GM10266 (cell line): ENCODE results near the gene TTLL12.

ENCODE experiments used
- DNase-seq: peaks from one replicate; pipeline ENCODE4 v3.0.0; 2012; ENCODE audit errors: extremely low spot score
- CTCF ChIP-seq: IDR thresholded peaks from 2 replicates; pipeline ENCODE4 v1.5.1; 2012; ENCODE audit warnings: mild to moderate bottlenecking, low read depth; ENCODE audit not compliant: control insufficient read depth, insufficient read depth; ENCODE audit errors: missing control alignments

Gene TTLL12

GRCh38 chr22:43172191-43172590 lies 14.7 kb downstream of the TTLL12 start:
- DNase-seq: no peak
- TF ChIP-seq CTCF: no peak

- no peak for TF ChIP-seq CTCF
- no peak for DNase-seq
Observed at GRCh38 chr22:43171607-43172006, 15.3 kb downstream of the TTLL12 start.

- TF ChIP-seq CTCF: no peak
- no peak for DNase-seq
Observed at GRCh38 chr22:43171019-43171491, 15.9 kb downstream of the TTLL12 start.

GRCh38 chr22:43170131-43170480 lies 16.8 kb downstream of the TTLL12 start:
- no peak for DNase-seq
- TF ChIP-seq CTCF: no peak

GRCh38 chr22:43169310-43170130 lies 17.4 kb downstream of the TTLL12 start:
- TF ChIP-seq CTCF: no peak

DNA sequence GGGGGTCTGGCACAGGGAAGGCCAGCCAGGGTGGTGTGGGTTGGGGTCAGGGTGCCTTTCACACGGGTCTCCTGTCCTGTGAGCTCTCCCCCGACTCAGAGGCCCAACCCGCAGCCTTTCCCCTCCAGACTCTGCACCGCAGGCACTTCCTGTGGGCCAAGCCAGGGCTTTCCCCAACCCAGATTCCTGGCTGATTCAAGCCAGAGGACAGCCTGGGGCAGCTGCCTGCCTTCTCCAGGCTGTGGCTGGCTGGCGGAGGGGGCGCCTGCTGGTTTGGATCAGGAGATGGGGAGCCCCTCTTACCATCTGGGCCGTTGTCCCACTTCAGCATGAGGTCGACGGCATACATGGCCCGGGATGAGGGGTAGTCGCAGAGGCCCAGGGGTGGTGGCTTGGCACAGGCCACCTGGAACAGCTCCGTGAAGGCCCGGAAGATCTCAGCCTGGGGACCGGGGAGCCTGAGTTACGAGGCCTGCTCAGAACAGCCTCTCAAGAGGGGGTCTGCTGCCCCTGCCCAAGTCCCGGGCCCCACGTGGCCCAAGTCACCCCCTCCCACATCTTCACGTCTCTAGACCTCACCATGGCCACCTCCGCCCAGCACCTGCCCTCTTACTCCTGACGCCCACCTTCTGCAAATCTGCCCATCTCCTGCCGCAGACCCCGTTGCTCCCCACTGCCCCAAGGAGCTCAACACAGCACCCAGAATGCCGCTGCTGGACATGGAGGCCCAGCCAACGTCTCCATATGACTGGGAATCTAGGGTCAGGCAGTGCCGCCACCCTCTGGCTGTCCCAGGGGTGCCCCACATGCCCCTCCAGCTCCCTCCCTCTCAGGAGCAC lies 18.2 kb downstream of the TTLL12 start:
- DNase-seq: no peak
- TF ChIP-seq CTCF: no peak

More at GRCh38 chr22:43169310-43170130, 17.4 kb downstream of the TTLL12 start:
- DNase-seq: no peak

GRCh38 chr22:43167001-43167589 lies 19.8 kb downstream of the TTLL12 start:
- TF ChIP-seq CTCF: no peak
- no peak for DNase-seq
